Left renal cortex interstitium (tissue), 4 donors: ENCODE data around the gene GAGE10. TPM values are rescaled to one million over a fixed set of nuclear protein-coding genes. Genes with fewer than 3 reads are reported as not detected.
"Not testable (repeated sequence)": the region's sequence is repeated elsewhere in the genome, so short reads cannot be mapped to it uniquely, and the experiment has no call there.

ENCODE experiments used
- DNase-seq, 4 donors: peaks; one replicate each; pipeline ENCODE4 v3.0.0-alpha.2; 2013; ENCODE audit warnings: low read depth in 4 of 4, low spot score in 2 of 4, missing footprints in 1 of 4
- polyA plus RNA-seq, 4 donors: library from polyadenylated mRNA; unstranded; fragments of 120-200 nt; gene quantifications; one replicate each; pipeline ENCODE4 v1.2.1, GENCODE V29; 2013; ENCODE audit not compliant: insufficient read length in 4 of 4

Gene GAGE10
- polyA plus RNA-seq, 4 donors, result 0.24 TPM; not detected in 3

- DNase-seq, result no peak
These were observed 30.2 kb upstream of the GAGE10 start for GRCh38 chrX:49273181-49273727.

DNA sequence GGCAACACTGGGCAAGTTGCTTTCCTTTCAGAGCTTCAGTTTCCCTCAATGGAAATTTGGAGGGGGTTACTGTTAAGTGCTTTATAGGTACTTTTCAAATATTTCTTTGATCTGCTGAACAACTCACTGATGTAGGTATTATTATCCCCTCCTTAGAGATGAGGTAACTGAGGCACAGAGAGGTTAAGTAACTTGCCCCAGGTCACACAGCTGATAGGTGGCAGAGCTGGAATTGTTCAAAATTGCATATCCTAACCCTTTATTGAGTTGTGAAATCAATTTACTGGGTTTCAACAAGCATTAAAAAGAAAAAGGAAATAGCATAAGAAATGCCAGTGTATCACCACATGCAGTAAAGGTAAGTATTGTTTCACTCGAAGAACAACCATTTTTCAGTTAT lies 27.2 kb upstream of the GAGE10 start:
- no peak for DNase-seq

GRCh38 chrX:49276671-49277534 lies 26.5 kb upstream of the GAGE10 start:
- no peak for DNase-seq

DNA sequence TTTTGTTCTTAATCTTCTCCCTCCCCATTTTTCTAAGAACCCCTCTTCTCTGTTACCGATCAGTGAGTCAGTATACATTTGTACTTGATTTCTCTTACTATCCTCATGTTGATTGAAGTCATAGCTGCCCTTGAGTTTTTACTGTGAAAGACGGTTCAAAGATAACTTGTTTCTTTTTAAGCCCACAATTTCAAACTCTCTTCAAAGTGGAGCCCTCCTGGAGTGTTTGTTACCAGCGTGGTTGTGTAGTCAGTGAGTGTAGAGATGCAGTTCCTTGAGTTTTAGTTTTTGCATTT lies 26.0 kb upstream of the GAGE10 start:
- no peak for DNase-seq

DNA sequence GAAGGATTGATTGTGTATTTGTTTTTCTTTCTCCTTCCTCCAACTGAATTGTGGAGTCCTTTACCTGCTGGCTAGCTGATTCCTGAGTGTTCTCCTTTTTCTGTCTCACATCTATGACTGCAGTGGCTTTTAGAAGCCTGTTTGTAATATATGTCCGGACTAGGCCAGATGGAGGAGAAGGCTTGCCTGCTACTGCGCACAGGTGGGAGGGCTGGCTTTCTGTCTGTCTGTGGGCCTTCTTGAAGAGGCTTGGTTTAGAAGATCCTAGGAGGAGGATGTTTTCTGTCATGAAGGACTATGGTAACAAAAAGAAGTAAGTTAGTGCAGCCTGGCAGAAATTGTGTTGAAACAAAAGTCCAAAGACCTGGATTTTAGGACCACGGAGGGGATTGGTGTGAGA lies 25.4 kb upstream of the GAGE10 start:
- no peak for DNase-seq

DNA sequence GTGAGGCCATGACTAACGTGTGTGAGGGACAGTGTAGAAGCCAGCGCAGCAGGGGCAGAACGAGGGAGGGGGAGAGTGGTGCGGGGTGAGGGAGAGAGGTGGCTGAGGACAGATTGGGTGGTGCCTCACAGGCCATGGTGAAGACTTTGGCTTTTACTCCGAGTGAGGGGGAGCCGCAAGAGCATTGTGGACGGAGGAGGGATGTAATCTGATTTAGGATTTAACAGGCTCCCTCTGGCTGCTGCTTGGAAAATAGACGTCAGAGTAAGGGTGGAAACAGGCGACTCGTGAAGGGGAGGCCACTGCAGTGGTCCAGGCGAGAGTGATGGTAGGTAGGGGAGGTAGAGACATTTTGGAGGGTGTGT lies 20.8 kb upstream of the GAGE10 start:
- no peak for DNase-seq

DNA sequence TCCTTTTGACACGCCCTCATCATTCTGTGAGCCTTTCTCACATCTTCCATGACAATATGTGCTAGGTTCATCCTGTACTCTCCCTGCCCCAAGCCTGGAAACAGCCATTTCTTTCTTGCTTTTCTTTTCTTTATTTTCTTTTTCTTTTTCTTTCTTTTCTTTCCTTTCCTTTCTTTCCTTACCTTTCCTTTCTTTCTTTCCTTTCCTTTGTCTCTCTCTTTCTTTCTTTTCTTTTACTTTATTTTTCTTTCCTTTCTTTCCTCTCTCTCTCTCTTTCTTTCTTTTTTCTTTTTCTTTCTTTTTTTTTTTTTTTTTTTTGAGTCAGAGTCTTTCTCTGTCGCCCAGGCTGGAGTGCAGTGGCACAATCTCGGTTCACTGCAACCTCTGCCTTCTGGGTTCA lies 19.2 kb upstream of the GAGE10 start:
- no peak for DNase-seq

DNA sequence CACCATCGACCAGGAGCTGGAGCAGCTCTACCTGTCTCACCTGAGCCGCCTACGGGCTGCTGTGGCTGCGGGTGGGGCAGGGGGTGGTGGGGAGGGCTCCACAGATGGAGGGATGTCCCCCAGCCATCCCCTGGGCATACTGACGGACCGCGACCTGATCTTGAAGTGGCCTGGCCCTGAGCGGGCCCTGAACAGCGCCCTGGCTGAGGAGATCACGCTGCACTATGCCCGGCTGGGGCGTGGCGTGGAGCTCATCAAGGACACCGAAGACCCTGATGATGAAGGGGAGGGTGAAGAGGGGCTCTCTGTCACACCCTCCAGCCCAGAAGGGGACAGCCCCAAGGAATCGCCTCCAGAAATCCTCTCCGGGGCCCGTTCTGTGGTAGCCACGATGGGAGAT lies 17.3 kb upstream of the GAGE10 start:
- no peak for DNase-seq

- DNase-seq, result no peak
These were observed 16.9 kb upstream of the GAGE10 start for GRCh38 chrX:49286581-49286980.

DNA sequence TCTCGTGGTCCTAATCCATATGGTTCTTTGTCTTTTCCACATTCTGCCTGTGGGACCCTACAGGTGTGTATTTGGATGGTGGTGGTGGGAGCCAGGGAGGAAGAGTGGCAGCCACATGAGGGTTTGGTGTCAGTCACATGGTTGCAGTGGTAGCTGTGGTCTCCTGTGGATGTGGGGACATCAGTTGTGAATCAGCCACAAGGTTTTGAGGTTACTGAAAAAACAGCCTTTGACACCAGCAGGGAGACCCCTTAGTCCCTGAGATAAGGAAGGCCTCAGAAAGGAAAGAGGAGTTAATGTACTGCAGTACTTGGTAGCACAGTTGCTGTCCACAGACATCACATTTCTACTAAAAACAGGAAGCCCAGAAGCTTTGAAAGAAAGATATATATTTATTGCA lies 15.8 kb upstream of the GAGE10 start:
- DNase-seq, result no peak

- DNase-seq, result no peak
These were observed 13.2 kb upstream of the GAGE10 start for GRCh38 chrX:49290215-49290614.

- DNase-seq, result no peak
These were observed 11.7 kb upstream of the GAGE10 start for GRCh38 chrX:49291615-49292337.

- no peak for DNase-seq
These were observed 10.8 kb upstream of the GAGE10 start for GRCh38 chrX:49292400-49293362.

- DNase-seq, result not testable (repeated sequence)
These were observed 4.2 kb upstream of the GAGE10 start for GRCh38 chrX:49299293-49299692.

DNA sequence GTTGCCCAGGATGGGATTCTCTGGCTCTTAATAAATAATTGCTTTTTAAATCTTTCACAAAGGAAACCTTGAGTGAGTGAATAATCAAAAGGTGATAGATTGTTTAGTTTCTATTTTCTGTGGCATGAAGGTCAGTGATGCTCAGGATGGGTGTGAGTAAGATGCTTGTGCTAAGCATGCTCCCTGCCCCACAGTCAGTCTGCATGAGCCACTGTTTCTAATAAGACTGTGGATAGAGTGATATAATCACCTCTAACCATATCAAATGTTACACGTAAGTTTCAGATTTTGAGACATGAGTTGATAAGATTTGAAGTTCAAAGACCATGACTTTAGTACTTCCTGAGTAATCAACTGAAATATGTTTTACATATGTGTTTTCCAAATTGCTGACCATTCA lies 2.7 kb upstream of the GAGE10 start:
- no peak for DNase-seq

- DNase-seq, result not testable (repeated sequence)
These were observed 4.3 kb downstream of the GAGE10 start for GRCh38 chrX:49307775-49308174.

DNA sequence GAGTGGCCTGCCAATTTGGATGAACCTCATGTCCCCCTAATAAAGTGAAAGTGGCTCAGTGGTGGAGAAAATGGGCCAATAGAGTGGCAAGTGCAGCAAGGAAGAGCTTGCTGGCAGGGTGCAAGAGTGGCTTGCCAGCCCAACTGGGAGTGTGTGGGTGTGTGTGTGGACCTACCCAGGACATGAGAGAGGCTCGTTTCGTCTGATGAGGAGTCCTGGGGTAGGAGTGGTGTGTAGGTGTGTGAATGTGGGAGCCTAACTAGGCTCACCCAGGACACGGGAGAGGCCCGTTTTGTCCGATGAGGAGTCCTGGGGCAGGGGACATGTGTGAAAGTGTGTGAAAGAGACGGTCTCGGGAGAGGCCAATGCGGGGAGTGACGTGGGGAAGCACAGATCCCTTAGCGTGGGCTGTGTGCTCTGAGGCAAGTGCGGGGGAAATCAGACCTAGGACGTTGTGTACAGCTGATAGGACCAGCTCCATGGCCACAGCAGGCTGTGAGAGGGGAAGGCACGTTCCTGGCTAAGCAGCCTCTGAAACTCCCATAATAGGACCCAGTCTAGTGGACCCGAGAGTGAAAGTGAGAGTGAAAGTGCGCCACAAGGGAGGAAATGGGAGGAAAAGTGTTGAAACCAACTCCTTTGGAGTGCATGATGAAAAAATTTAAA lies 5.3 kb downstream of the GAGE10 start:
- no peak for DNase-seq

DNA sequence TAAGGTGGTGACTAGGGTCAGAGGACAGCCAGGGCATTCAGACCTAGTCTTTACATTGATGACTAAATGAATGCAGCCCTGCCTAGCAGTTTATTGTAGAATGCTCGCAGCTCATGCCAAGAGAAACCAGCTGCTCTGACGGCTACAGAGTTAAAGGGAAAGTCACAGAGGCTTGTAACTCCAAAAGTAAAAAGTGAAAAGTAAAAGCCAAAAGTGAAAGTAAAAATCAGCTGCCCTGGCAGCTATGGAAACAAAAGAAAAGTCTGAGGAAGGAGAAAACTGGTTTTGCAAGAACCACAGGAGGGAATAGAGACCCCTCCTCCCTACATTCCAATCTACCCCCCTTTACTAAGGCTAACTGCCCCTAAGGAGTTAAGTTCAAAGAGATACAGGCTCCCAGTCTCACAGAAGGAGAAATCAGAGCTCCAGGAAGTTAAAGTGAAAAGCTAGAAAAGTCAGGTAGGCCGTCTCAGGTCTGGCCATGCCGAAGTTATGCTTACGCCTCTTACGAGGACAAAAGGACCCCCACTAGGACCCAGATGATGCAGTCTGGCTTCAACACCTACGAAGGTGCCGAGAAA lies 6.0 kb downstream of the GAGE10 start:
- peak in 2 of 4 donors; percentile 19 to 31 for DNase-seq

- DNase-seq, result no peak
These were observed 6.9 kb downstream of the GAGE10 start for GRCh38 chrX:49310371-49310770.

DNA sequence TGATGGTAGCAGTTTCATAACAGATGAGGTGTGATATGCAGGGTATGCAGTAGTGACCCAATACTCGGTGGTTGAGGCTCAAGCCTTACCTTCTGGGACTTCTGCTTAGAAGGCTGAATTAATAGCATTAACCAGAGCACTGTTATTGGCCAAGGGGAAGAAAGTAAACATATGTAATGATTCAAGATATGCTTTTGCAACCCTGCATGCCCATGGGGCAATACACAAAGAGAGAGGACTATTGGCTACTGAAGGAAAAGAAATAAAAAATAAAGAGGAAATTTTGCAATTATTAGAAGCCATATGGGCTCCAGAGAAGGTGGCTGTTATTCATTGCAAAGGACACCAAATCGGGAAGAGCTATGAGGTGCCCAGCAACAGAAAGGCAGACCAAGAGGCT lies 8.7 kb downstream of the GAGE10 start:
- DNase-seq, result no peak
